ENCODE data around the gene TAC1.
A peak's percentile ranks its signal among the peaks of the same experiment; 100 is the strongest.

Gene TAC1

GRCh38 chr7:97731736-97732564, at the start of gene TAC1 (continued):
- TF ChIP-seq ZNF639 (tag by site-specific recombination; IDR thresholded peaks at IDR 0.05) = peak; percentile 35; the same call in 1 of the 2 replicates
- TF ChIP-seq ZNF791 (tag by site-specific recombination; IDR thresholded peaks at IDR 0.05) = no peak
- no peak for TF ChIP-seq ZBTB1 (tag by site-specific recombination; IDR thresholded peaks at IDR 0.05)
- TF ChIP-seq ATF2 (tag by site-specific recombination; IDR thresholded peaks at IDR 0.05; ENCODE audit: low read depth) = peak; percentile 56; the same call in 1 of the 2 replicates
- no peak for TF ChIP-seq ZFP3 (tag by site-specific recombination; IDR thresholded peaks at IDR 0.05; ENCODE audit: low read depth)
- TF ChIP-seq ZNF529 (tag by site-specific recombination; IDR thresholded peaks at IDR 0.05; ENCODE audit: insufficient replicate concordance) = no peak
- no peak for TF ChIP-seq ZNF248 (tag by site-specific recombination; IDR thresholded peaks at IDR 0.05)
- no peak for TF ChIP-seq KLF7 (tag by site-specific recombination; IDR thresholded peaks at IDR 0.05; ENCODE audit: borderline replicate concordance)
- TF ChIP-seq INSM2 (tag by site-specific recombination; IDR thresholded peaks at IDR 0.05) = peak; percentile 41; the same call in 1 of the 2 replicates
- TF ChIP-seq ZNF280C (tag by site-specific recombination; IDR thresholded peaks at IDR 0.05) = no peak
- TF ChIP-seq ZNF501 (tag by site-specific recombination; IDR thresholded peaks at IDR 0.05) = no peak
- TF ChIP-seq ZNF76 (tag by site-specific recombination; IDR thresholded peaks at IDR 0.05; ENCODE audit: borderline replicate concordance, low read depth) = peak; percentile 86
- TF ChIP-seq TRIM28 (IDR thresholded peaks at IDR 0.05; ENCODE audit: borderline replicate concordance, low read length) = no peak
- TF ChIP-seq KLF16 (tag by site-specific recombination; IDR thresholded peaks at IDR 0.05) = no peak
- TF ChIP-seq BCL6B (tag by site-specific recombination; IDR thresholded peaks at IDR 0.05) = no peak
- no peak for TF ChIP-seq GFI1B (tag by site-specific recombination; IDR thresholded peaks at IDR 0.05)
- no peak for TF ChIP-seq ZXDB (tag by site-specific recombination; IDR thresholded peaks at IDR 0.05)
- no peak for TF ChIP-seq BCL11A (tag by site-specific recombination; IDR thresholded peaks at IDR 0.05; ENCODE audit: low read depth)
- TF ChIP-seq ZNF324 (tag by site-specific recombination; IDR thresholded peaks at IDR 0.05) = peak; percentile 81
- TF ChIP-seq ZNF548 (tag by site-specific recombination; IDR thresholded peaks at IDR 0.05) = no peak
- no peak for TF ChIP-seq ZNF510 (tag by site-specific recombination; IDR thresholded peaks at IDR 0.05; ENCODE audit: insufficient replicate concordance)
- no peak for TF ChIP-seq ZNF274 (IDR thresholded peaks at IDR 0.05; ENCODE audit: low read length)
- no peak for TF ChIP-seq ZNF274 (tag by site-specific recombination; IDR thresholded peaks at IDR 0.05; ENCODE audit: borderline replicate concordance)
- no peak; the same call in 1 of the 2 replicates for TF ChIP-seq ZNF600 (tag by site-specific recombination; IDR thresholded peaks at IDR 0.05)
- TF ChIP-seq ZNF138 (tag by site-specific recombination; IDR thresholded peaks at IDR 0.05; ENCODE audit: borderline replicate concordance) = no peak
- no peak for TF ChIP-seq ZNF280D (tag by site-specific recombination; IDR thresholded peaks at IDR 0.05)
- no peak for TF ChIP-seq ZNF350 (tag by site-specific recombination; IDR thresholded peaks at IDR 0.05)
- TF ChIP-seq GLIS1 (tag by site-specific recombination; IDR thresholded peaks at IDR 0.05) = peak; percentile 15; the same call in 1 of the 2 replicates

All from HEK293 (cell line).